RWPE2 (cell line): Measurements from ENCODE around the gene ALDH4A1.

Source experiments
- ATAC-seq: fragments of 200-7000 bp; cut with Tn5 transposase; 3 replicates; pipeline ENCODE4 v1.9.1; 2021; ENCODE audit warnings: low read depth
- DNase-seq: peaks from one replicate; pipeline ENCODE4 v3.0.0-alpha.2; 2020; ENCODE audit warnings: low spot score
- H3K27ac ChIP-seq: fragments of 450-650 bp; 2 replicates; pipeline ENCODE4 v1.5.1; 2017; ENCODE audit warnings: mild to moderate bottlenecking; ENCODE audit not compliant: poor library complexity, severe bottlenecking
- H3K27me3 ChIP-seq: fragments of 250-450 bp; sonication (Bioruptor Pico); 2 replicates; pipeline ENCODE4 v1.5.1; 2021; ENCODE audit warnings: mild to moderate bottlenecking, moderate library complexity; ENCODE audit not compliant: insufficient read depth, poor library complexity, severe bottlenecking
- H3K36me3 ChIP-seq: fragments of 250-450 bp; sonication (Bioruptor Pico); 2 replicates; pipeline ENCODE4 v1.5.1; 2020; ENCODE audit warnings: low read depth, mild to moderate bottlenecking, moderate library complexity
- H3K4me1 ChIP-seq: fragments of 250-450 bp; sonication (Bioruptor Pico); 2 replicates; pipeline ENCODE4 v1.5.1; 2021; ENCODE audit warnings: mild to moderate bottlenecking, moderate library complexity; ENCODE audit not compliant: insufficient read depth, poor library complexity, severe bottlenecking
- H3K4me3 ChIP-seq: fragments of 250-450 bp; sonication (Bioruptor Pico); 2 replicates; pipeline ENCODE4 v1.5.1; 2021; ENCODE audit warnings: mild to moderate bottlenecking, moderate library complexity; ENCODE audit not compliant: severe bottlenecking
- H3K9me3 ChIP-seq: fragments of 250-450 bp; sonication (Bioruptor Pico); 2 replicates; pipeline ENCODE4 v1.5.1; 2021; ENCODE audit warnings: mild to moderate bottlenecking, moderate library complexity; ENCODE audit not compliant: severe bottlenecking
- CTCF ChIP-seq: fragments of 450-650 bp; IDR thresholded peaks from one replicate; pipeline ENCODE4 v1.5.1; 2017; ENCODE audit warnings: mild to moderate bottlenecking, moderate library complexity; ENCODE audit not compliant: poor library complexity, severe bottlenecking

Gene ALDH4A1

GRCh38 chr1:18877282-18877681, 25.1 kb downstream of the ALDH4A1 start:
- no peak overlapping the region for H3K4me3 ChIP-seq
- no peaks in the 10 kb centered on the region for H3K36me3 ChIP-seq
- H3K27me3 ChIP-seq, result no peaks in the 10 kb centered on the region
- no peaks in the 10 kb centered on the region for H3K4me1 ChIP-seq
- H3K9me3 ChIP-seq, result no peaks in the 10 kb centered on the region
- no peak for DNase-seq
- no peak for ATAC-seq
- no peak for TF ChIP-seq CTCF
- H3K27ac ChIP-seq, result no peak overlapping the region

- Histone ChIP-seq H3K9me3 (no peaks in the 10 kb centered on the region), H3K27me3 (no peaks in the 10 kb centered on the region), H3K4me3 (no peak overlapping the region), H3K36me3 (no peaks in the 10 kb centered on the region), H3K27ac (no peak overlapping the region), H3K4me1 (no peaks in the 10 kb centered on the region)
- no peak for DNase-seq
- ATAC-seq, result no peak
- no peak for TF ChIP-seq CTCF
These were observed 26.1 kb downstream of the ALDH4A1 start for GRCh38 chr1:18876210-18876609.

- Histone ChIP-seq H3K4me3 (no peak overlapping the region), H3K27ac (no peak overlapping the region), H3K9me3 (no peaks in the 10 kb centered on the region), H3K36me3 (no peaks in the 10 kb centered on the region), H3K4me1 (no peaks in the 10 kb centered on the region), H3K27me3 (no peaks in the 10 kb centered on the region)
- DNase-seq, result no peak
- ATAC-seq, result no peak
- TF ChIP-seq CTCF, result no peak
These were observed 26.6 kb downstream of the ALDH4A1 start for GRCh38 chr1:18875796-18876128.

- H3K4me1 ChIP-seq, result no peaks in the 10 kb centered on the region
- H3K27ac ChIP-seq, result no peak overlapping the region
- ATAC-seq (peak; percentile 70), DNase-seq (no peak)
- no peaks in the 10 kb centered on the region for H3K36me3 ChIP-seq
- H3K27me3 ChIP-seq, result no peaks in the 10 kb centered on the region
- H3K9me3 ChIP-seq, result no peaks in the 10 kb centered on the region
- TF ChIP-seq CTCF, result peak; percentile 71
- H3K4me3 ChIP-seq, result no peak overlapping the region
These were observed 27.1 kb downstream of the ALDH4A1 start for GRCh38 chr1:18875107-18875795.

- Histone ChIP-seq H3K4me3 (no peak overlapping the region), H3K4me1 (no peaks in the 10 kb centered on the region), H3K27ac (no peak overlapping the region), H3K36me3 (no peaks in the 10 kb centered on the region), H3K27me3 (no peaks in the 10 kb centered on the region), H3K9me3 (no peaks in the 10 kb centered on the region)
- ATAC-seq (no peak), DNase-seq (no peak)
- TF ChIP-seq CTCF, result no peak
These were observed 27.8 kb downstream of the ALDH4A1 start for GRCh38 chr1:18874600-18874999.
